ENCODE results near the gene DENND1A.

The DENND1A gene

GRCh38 chr9:123925819-123926218 is 4.1 kb downstream of the DENND1A start:
- DNase-seq (ENCODE audit: extremely low read depth, low read depth): no peak
- TF ChIP-seq CTCF (IDR thresholded peaks at IDR 0.05; ENCODE audit: low read depth, low read length): no peak

- TF ChIP-seq CTCF (IDR thresholded peaks at IDR 0.05; ENCODE audit: low read depth, low read length): no peak
- no peak for DNase-seq (ENCODE audit: extremely low read depth, low read depth)
Observed at GRCh38 chr9:123925161-123925560, 4.8 kb downstream of the DENND1A start.

- no peak for TF ChIP-seq CTCF (IDR thresholded peaks at IDR 0.05; ENCODE audit: low read depth, low read length)
- no peak for DNase-seq (ENCODE audit: extremely low read depth, low read depth)
Observed at GRCh38 chr9:123924727-123925126, 5.2 kb downstream of the DENND1A start.

DNA sequence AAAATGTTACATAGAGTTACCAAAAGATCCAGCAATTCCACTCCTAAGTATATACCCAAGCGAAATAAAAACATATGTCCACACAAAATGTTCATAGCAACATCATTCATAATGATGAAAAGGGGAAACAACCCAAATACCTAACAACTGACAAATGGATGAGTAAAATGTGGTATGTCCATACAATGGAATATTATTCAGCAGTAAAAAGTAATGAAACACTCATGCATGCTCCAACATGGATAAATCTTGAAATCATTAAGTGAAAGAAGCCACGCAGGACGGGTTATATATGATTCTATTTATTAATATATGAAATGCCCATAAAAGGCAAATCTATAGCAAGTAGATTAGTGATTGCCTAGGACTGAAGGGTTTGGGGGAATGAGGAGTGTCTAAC is 6.0 kb downstream of the DENND1A start:
- no peak for TF ChIP-seq CTCF (IDR thresholded peaks at IDR 0.05; ENCODE audit: low read depth, low read length)
- DNase-seq (ENCODE audit: extremely low read depth, low read depth): no peak

GRCh38 chr9:123923377-123923776 is 6.5 kb downstream of the DENND1A start:
- TF ChIP-seq CTCF (IDR thresholded peaks at IDR 0.05; ENCODE audit: low read depth, low read length): no peak
- no peak for DNase-seq (ENCODE audit: extremely low read depth, low read depth)

DNA sequence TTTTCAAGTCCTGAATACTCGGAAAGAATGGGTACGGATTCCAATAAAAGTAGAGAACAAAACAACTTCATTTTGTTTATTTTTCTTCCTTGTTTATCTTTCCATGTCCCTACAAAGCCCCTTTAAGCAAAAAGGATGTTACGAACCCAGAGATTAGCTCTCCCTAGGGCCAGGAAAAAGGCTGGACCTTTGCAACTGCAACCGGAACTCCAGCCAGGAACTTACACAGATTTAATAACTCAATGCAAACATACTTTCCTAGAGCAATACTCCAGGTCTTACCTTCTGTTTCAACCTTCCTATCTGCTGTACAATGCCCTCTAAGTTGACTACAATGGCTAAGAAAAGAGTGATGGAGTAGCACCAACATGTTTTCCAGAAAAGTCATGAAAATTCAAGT is 7.0 kb downstream of the DENND1A start:
- DNase-seq (ENCODE audit: extremely low read depth, low read depth): no peak
- TF ChIP-seq CTCF (IDR thresholded peaks at IDR 0.05; ENCODE audit: low read depth, low read length): no peak

DNA sequence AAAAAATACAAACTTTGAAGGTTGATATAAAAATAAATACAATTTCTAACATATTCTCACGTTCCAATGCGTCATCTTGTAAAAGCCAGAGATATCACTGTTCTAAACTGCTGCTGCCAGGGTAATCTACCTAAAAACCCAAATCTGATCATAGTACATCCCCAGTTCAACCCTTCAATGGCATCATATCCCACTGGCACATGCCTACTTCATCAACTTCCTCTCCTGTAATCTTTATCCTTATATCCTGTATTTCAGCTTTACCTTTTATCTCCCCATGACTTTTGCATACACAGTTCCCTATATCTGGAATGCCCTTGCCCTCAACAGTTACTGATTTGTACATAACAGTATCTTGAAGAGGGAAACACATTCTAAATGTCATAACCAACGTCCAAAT is 7.5 kb downstream of the DENND1A start:
- TF ChIP-seq CTCF (IDR thresholded peaks at IDR 0.05; ENCODE audit: low read depth, low read length): no peak
- DNase-seq (ENCODE audit: extremely low read depth, low read depth): no peak
